ENCODE results near the gene GABRB2.

GABRB2 gene

GRCh38 chr5:161467703-161468102, 78.8 kb downstream of the GABRB2 start:
- DNase-seq = no peak

DNA sequence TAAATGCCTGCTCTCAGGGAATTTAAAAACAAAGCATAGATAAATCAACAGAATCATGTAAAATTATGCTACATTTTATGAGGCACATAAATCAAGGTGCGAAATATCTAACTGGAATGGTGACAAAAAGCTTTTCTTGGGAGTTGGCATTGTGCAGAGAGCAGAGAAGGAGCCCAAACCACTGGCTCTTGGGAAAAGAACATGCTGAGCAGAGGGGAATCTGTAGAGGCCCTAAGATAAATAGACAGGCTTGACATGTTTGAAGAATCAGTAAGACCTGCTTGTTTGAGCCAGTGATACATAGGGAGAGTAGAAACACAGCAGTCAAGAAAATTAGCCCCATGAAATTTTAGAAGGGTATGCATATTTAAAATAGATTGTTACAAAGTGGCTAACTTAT, 85.8 kb downstream of the GABRB2 start:
- no peak for DNase-seq

DNA sequence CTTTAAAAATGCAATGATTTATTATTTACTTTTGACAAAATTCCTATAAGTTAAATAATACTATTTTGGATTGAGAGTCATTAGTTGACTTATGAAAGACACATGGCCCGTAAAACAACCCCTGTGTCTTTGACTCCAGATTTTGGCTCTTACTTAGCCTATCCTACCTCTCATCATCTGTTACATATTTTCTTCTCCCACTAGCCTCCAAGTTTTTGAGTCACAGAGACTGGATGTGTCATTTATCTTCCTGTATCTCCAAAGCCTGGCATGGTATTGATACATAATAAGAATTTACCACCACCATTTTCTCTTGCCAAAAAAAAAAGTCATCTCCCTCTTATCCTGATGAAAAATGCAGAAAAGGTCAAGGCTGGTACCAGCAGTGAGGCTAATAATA, 99.9 kb downstream of the GABRB2 start:
- no peak for DNase-seq

DNA sequence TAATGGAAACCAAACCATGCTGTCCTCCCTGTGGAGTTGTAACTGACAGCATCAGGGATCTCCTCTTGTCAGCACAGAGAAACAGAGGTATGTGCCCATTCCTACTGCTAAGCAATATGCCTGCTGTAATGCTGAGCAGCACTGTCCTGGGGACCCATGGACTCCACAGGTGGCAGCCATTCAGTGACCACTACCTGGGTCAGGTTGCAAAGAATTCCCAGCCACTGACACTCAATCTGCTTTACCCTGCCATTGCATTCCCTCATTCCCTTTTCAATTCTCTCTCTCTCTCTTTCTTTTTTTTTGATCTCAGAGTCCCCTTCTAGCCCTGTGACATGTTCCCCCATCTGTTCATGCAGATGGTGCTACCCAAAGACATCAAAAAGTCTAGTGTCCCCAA, 104.1 kb downstream of the GABRB2 start:
- DNase-seq = no peak

GRCh38 chr5:161432798-161433197, 113.7 kb downstream of the GABRB2 start:
- DNase-seq = no peak

DNA sequence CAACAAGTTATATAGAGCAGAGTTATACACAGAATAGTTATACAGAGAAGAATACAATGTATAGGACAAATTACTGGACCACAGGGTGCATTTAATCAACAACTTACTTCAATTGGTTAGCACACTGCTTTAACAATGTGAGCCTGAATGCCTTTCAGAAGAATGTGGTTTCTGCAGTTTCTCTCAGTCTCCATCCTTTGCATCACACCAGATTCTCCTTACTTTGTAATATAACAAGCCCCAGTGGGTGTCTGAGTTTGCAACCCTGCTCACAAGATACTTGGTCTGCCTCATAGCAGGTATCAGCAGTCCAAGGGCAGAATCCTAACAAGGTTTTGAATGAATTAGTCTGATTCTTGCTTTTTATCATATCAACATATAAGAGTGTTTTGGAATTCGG, 114.6 kb downstream of the GABRB2 start:
- no peak for DNase-seq

GRCh38 chr5:161421067-161421466, 125.5 kb downstream of the GABRB2 start:
- DNase-seq = no peak

DNA sequence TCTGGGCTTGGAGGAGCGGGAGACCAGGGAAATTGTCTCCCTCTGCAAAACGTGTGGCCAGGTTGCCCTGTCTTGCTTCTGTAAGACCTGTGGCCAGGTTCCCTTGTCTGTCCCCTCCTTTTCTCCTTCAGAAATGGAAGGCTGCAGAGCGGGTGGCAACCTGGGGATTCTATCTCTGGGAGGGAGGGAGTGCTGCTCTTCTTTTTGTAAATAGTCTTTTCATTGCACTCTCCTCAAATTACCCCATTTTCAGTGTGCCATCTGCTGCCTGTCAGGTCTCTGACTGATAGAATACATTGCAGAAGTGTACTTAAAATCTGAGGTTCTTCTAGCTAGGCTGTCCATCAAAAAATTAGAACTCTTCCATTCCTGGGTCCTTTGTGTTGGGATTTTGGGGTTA, 126.0 kb downstream of the GABRB2 start:
- no peak for DNase-seq

- no peak for DNase-seq
Measured at GRCh38 chr5:161414896-161415295, 131.6 kb downstream of the GABRB2 start.

- DNase-seq = no peak
Measured at GRCh38 chr5:161414037-161414436, 132.5 kb downstream of the GABRB2 start.

- no peak for DNase-seq
Measured at GRCh38 chr5:161412792-161413191, 133.7 kb downstream of the GABRB2 start.

GRCh38 chr5:161411156-161411555, 135.4 kb downstream of the GABRB2 start:
- DNase-seq = no peak

DNA sequence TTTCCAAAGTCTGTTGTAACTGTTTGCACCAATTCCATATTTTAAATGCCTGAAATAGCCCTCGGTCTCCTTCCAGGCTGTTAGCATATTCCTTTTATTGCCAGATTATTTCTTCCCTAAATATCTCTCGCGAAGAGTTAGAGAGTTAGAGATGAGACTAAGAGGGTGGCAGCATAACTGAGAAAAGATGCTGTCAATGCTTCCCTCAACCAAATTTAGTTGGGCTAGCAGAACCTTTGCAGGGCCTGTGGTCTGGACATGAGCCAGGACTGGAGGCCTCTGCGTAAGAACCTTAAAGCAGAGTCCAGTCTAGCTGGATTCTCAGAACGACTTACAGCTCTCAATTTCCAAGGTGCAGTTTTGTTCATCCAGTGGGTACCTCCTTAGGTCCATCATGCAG, 135.9 kb downstream of the GABRB2 start:
- DNase-seq = no peak

- DNase-seq = no peak
Measured at GRCh38 chr5:161409471-161409870, 137.1 kb downstream of the GABRB2 start.

GRCh38 chr5:161406880-161407279, 139.6 kb downstream of the GABRB2 start:
- DNase-seq = no peak

DNA sequence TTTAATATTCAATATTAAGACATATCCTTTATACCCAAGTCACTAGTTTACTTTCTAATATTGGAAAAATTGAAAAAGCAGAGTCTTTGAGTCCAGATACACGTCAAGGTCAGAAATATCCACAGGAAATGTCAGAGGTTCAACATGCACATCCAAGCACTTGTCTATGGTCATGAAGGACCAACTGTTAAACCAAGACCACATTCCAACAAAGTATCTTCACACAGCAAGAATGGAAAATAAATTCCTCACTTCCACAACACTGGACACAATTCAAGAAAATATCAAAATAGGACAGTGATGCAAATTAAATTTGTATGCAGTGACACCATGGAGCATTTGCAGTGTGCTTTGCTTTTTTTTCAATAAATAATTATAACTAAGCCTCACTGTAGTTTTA, 142.5 kb downstream of the GABRB2 start:
- DNase-seq = no peak

GRCh38 chr5:161403121-161403520, 143.4 kb downstream of the GABRB2 start:
- no peak for DNase-seq

GRCh38 chr5:161400583-161400982, 145.9 kb downstream of the GABRB2 start:
- no peak for DNase-seq

DNA sequence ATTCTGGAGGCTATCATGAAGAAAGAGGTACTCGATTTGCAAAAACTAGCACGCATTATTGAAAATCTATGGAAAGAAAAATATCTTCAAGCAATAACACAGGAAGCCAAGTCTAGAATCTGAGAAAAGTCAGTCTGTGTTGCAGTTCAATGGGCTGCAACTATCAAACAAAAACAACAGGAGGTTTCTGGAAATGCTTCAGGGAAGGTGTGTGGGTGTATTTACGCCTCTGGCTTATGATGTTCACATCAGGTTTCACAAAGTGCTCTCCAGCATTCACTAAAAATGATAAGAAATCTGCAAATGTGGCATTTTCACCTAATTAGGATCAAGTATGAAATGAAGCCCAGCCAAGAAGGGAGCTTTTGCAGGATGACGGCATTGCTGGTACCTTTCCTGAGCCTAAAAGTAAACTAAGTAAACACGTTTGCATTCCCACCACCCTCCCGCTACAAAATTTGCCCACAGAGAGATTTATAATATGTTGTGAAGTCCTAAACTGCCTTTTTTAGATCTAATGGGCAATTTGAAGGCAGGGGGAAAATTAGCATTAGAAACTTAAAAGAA, 146.4 kb downstream of the GABRB2 start:
- no peak for DNase-seq

GRCh38 chr5:161397448-161397847, 149.1 kb downstream of the GABRB2 start:
- no peak for DNase-seq

- DNase-seq = no peak
Measured at GRCh38 chr5:161396171-161396570, 150.4 kb downstream of the GABRB2 start.

DNA sequence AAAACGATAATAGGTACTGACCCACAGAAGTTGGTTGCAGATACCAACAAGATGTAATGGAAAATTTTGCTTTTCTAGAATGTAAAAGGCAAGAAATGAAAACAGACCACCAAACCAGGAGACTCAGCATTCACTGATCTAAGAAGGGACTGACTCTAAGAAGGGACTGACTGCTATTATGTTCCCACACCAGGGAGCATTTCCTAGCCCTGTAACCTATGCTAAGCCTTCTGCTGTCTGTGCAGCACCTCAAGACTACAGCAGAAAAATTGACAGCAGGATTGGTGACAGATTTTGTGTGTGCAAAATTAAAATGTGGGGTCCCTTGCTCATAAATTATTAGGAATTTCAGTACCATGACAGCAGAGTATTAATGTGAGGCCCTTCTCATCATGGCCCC, 154.8 kb downstream of the GABRB2 start:
- DNase-seq = no peak

DNA sequence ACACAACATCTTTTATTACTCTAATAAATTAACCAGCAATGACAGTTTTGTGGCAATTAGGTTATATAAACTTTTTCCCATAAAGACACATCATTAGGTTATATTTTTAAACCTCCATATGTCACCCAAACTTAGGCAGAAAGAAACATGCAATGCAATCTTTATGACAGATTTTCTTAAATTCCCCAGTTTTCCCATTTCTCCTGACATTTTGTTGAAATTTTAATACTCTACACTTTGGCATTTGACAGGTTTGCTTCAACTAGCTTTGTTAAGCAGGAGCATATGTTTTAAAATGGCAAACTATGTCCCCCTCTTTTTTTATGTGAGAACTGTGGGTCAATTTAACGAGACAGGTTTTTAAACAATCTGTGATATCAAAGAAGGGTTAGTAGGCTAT, 155.5 kb downstream of the GABRB2 start:
- no peak for DNase-seq

GRCh38 chr5:161387121-161387520, 159.4 kb downstream of the GABRB2 start:
- no peak for DNase-seq

DNA sequence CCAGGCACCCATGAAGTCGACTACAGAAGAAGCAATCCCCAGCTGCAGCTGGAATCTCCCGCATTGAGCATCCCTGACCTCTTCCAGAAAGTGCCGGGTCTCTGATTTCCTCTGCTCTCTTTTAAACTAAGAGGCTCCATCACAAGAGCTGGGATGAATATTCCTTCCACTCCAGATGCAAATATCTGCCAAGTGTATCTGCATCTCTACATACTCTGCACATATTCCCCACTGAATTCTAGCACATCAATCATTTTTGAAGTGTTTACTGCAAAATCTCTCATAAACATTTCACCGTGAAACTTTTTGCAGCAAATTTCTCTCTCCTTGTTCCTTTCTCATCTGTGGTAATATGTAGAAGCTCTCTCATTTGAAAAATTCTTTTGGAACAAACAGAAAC, 161.5 kb downstream of the GABRB2 start:
- DNase-seq = no peak

DNA sequence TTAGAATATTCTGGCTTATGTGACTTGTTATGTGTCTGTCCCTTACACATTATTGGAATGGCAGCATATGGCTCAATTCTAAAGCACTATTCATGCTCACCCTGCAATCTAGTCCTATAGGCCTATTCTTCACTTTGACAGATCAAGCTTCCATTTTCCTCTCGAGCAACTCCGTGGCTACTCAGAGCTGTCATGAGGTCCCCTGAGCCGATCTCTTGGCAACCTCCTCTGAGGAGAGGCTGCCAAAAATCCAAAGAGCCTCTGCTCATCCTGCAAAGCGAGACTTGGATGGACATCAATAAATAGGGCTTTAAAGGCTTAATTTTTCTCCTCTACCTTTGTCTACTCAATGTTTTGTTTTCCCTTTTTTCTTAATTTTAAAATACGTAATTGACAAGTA, 163.8 kb downstream of the GABRB2 start:
- DNase-seq = no peak
